ENCODE measurements around the gene NR1D2. TPM values are rescaled to one million over a fixed set of nuclear protein-coding genes. Genes with fewer than 3 reads are reported as not detected.

NR1D2 gene
- polyA plus RNA-seq, 2 of the 4 experiments (the other 2 are of a cell fraction) = 7.2 to 18.6 TPM

DNA sequence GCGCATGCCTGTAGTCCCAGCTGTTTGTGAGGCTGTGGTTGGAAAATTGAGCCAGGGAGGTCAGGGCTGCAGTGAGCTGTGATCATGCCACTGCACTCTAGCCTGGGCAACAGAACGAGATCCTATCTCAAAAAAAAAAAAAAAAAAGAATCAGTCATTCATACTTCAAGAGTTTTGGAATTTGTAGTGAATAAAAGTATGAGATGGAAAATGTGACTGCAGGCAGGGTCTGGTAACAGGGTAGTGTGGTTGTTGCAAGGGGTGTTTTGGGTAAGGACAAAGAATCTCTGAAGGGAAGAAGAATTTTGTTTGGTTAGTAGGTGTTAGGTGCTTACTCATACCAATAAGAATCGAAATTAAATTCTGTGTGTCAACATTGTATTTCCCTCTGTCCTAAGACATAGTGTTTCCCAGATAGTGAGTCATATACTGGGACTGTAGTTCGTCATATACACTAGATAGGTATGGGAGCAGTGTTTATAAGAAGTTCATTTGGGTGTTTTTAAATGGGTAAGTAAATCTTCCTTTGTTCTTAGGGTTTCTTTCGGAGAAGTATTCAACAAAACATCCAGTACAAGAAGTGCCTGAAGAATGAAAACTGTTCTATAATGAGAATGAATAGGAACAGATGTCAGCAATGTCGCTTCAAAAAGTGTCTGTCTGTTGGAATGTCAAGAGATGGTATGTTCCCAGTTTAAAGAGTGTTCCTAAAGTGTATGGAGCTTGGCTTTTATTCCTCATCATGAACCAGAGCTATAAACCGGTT, 14.2 kb downstream of the NR1D2 start (continued):
- TF ChIP-seq, protein P1, sequence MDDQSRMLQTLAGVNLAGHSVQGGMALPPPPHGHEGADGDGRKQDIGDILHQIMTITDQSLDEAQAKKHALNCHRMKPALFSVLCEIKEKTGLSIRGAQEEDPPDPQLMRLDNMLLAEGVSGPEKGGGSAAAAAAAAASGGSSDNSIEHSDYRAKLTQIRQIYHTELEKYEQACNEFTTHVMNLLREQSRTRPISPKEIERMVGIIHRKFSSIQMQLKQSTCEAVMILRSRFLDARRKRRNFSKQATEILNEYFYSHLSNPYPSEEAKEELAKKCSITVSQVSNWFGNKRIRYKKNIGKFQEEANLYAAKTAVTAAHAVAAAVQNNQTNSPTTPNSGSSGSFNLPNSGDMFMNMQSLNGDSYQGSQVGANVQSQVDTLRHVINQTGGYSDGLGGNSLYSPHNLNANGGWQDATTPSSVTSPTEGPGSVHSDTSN (IDR thresholded peaks at IDR 0.05) = no peak
- TF ChIP-seq HEYL (CRISPR knock-in tag; IDR thresholded peaks at IDR 0.05) (no peak), KDM1A (IDR thresholded peaks at IDR 0.05; ENCODE audit: low read depth) (no peak), EHMT2 (IDR thresholded peaks at IDR 0.05; ENCODE audit: low read depth) (no peak), EP300 (IDR thresholded peaks at IDR 0.05) (no peak; a peak in 1 of 5 replicates), NR3C1 (IDR thresholded peaks at IDR 0.05) (no peak), HDAC2 (IDR thresholded peaks at IDR 0.05) (no peak), MYC (IDR thresholded peaks at IDR 0.05; ENCODE audit: borderline replicate concordance, low read length) (no peak), POLR2AphosphoS2 (conservative IDR thresholded peaks at IDR 0.05; ENCODE audit: low read length) (no peak), MAFK (IDR thresholded peaks at IDR 0.05; ENCODE audit: partially characterized antibody) (no peak), HOXB13 (CRISPR knock-in tag; IDR thresholded peaks at IDR 0.05; ENCODE audit: low read depth) (no peak), TP53 (CRISPR knock-in tag; IDR thresholded peaks at IDR 0.05) (no peak)
- TF ChIP-seq, protein P2, sequence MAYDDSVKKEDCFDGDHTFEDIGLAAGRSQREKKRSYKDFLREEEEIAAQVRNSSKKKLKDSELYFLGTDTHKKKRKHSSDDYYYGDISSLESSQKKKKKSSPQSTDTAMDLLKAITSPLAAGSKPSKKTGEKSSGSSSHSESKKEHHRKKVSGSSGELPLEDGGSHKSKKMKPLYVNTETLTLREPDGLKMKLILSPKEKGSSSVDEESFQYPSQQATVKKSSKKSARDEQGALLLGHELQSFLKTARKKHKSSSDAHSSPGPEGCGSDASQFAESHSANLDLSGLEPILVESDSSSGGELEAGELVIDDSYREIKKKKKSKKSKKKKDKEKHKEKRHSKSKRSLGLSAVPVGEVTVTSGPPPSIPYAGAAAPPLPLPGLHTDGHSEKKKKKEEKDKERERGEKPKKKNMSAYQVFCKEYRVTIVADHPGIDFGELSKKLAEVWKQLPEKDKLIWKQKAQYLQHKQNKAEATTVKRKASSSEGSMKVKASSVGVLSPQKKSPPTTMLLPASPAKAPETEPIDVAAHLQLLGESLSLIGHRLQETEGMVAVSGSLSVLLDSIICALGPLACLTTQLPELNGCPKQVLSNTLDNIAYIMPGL (CRISPR knock-in tag; IDR thresholded peaks at IDR 0.05; ENCODE audit: borderline replicate concordance) = no peak

DNA sequence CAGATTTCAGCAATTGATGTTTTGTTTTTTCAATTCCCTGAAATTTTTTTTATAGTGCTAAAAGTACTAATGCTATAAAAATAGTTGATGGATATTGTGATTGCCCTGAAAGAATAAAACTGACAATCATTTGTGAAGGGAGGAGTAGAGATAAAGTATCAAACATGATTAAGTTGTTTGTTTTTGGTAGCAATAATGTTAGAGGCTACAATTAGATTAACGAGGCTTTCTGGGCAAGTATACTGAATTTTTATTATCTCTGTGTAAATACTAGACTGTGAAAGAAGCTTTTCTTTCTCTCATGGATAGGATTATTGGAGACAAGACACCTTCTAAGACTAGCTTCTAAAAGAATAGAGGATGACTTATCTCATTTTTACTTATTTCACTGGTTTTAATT, 15.6 kb downstream of the NR1D2 start:
- FAIRE-seq (no peak), DNase-seq (ENCODE audit: low read depth in 1 of 2, low spot score in 1 of 2) (no peak), ATAC-seq (no peak)
- POLR2A ChIA-PET = interaction anchor here (0.6 to 2.7 kb wide), 4 partner anchors 12 to 282 kb away, joined by 3 to 8 read pairs (median 5); partner anchors contain the start of genes NKIRAS1 and RPL15
- Histone ChIP-seq H3K9me3 (no peaks in the 10 kb centered on the region), H3K27ac (peak overlapping the region in 1 of 2 experiments; percentile 51; a peak in 1 of 6 replicates), H3K4me1 (peaks cover 46% of the 10 kb centered on the region), H3K4me2 (no peak overlapping the region), H3K4me3 (no peak overlapping the region)
- WGBS (ENCODE audit: missing lambda C conversion rate) = 89% methylated on average over 1 of the region's 1 CpG
- CTCF ChIA-PET = no interaction called here
- TF ChIP-seq EP300 (IDR thresholded peaks at IDR 0.05) = no peak
- TF ChIP-seq, protein P3, sequence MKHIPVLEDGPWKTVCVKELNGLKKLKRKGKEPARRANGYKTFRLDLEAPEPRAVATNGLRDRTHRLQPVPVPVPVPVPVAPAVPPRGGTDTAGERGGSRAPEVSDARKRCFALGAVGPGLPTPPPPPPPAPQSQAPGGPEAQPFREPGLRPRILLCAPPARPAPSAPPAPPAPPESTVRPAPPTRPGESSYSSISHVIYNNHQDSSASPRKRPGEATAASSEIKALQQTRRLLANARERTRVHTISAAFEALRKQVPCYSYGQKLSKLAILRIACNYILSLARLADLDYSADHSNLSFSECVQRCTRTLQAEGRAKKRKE (CRISPR knock-in tag; IDR thresholded peaks at IDR 0.05; ENCODE audit: low read depth) = no peak
- no peak for TF ChIP-seq RFX5 (IDR thresholded peaks at IDR 0.05)
- no peak for TF ChIP-seq SMC3 (IDR thresholded peaks at IDR 0.05)
- no peak for TF ChIP-seq EHF (CRISPR knock-in tag; IDR thresholded peaks at IDR 0.05)
- no peak for TF ChIP-seq ZFP36 (IDR thresholded peaks at IDR 0.05; ENCODE audit: borderline replicate concordance, partially characterized antibody)
- TF ChIP-seq RARB (CRISPR knock-in tag; IDR thresholded peaks at IDR 0.05) = no peak
- no peak for TF ChIP-seq POLR2A (IDR thresholded peaks at IDR 0.05; ENCODE audit: low read length)
- TF ChIP-seq ZC3H11A (IDR thresholded peaks at IDR 0.05) = no peak
- TF ChIP-seq TP53 (CRISPR knock-in tag; IDR thresholded peaks at IDR 0.05) = no peak
- TF ChIP-seq, protein P4, sequence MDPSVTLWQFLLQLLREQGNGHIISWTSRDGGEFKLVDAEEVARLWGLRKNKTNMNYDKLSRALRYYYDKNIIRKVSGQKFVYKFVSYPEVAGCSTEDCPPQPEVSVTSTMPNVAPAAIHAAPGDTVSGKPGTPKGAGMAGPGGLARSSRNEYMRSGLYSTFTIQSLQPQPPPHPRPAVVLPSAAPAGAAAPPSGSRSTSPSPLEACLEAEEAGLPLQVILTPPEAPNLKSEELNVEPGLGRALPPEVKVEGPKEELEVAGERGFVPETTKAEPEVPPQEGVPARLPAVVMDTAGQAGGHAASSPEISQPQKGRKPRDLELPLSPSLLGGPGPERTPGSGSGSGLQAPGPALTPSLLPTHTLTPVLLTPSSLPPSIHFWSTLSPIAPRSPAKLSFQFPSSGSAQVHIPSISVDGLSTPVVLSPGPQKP (IDR thresholded peaks at IDR 0.05; ENCODE audit: low read depth, low read length) = no peak
- TF ChIP-seq MAFK (IDR thresholded peaks at IDR 0.05; ENCODE audit: partially characterized antibody) = no peak
- TF ChIP-seq HEYL (CRISPR knock-in tag; IDR thresholded peaks at IDR 0.05) = no peak
- TF ChIP-seq NR3C1 (IDR thresholded peaks at IDR 0.05) = no peak
- TF ChIP-seq HDAC2 (IDR thresholded peaks at IDR 0.05) = no peak
- no peak for TF ChIP-seq CEBPB (IDR thresholded peaks at IDR 0.05)
- no peak for TF ChIP-seq CBX2 (IDR thresholded peaks at IDR 0.05; ENCODE audit: borderline replicate concordance, low read depth)
- TF ChIP-seq, protein P5, sequence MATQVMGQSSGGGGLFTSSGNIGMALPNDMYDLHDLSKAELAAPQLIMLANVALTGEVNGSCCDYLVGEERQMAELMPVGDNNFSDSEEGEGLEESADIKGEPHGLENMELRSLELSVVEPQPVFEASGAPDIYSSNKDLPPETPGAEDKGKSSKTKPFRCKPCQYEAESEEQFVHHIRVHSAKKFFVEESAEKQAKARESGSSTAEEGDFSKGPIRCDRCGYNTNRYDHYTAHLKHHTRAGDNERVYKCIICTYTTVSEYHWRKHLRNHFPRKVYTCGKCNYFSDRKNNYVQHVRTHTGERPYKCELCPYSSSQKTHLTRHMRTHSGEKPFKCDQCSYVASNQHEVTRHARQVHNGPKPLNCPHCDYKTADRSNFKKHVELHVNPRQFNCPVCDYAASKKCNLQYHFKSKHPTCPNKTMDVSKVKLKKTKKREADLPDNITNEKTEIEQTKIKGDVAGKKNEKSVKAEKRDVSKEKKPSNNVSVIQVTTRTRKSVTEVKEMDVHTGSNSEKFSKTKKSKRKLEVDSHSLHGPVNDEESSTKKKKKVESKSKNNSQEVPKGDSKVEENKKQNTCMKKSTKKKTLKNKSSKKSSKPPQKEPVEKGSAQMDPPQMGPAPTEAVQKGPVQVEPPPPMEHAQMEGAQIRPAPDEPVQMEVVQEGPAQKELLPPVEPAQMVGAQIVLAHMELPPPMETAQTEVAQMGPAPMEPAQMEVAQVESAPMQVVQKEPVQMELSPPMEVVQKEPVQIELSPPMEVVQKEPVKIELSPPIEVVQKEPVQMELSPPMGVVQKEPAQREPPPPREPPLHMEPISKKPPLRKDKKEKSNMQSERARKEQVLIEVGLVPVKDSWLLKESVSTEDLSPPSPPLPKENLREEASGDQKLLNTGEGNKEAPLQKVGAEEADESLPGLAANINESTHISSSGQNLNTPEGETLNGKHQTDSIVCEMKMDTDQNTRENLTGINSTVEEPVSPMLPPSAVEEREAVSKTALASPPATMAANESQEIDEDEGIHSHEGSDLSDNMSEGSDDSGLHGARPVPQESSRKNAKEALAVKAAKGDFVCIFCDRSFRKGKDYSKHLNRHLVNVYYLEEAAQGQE (IDR thresholded peaks at IDR 0.05) = no peak
- no peak for TF ChIP-seq HOXB13 (CRISPR knock-in tag; IDR thresholded peaks at IDR 0.05; ENCODE audit: low read depth)
- TF ChIP-seq, protein P6, sequence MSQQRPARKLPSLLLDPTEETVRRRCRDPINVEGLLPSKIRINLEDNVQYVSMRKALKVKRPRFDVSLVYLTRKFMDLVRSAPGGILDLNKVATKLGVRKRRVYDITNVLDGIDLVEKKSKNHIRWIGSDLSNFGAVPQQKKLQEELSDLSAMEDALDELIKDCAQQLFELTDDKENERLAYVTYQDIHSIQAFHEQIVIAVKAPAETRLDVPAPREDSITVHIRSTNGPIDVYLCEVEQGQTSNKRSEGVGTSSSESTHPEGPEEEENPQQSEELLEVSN (IDR thresholded peaks at IDR 0.05; ENCODE audit: borderline replicate concordance, low read depth) = no peak

All from A549 (cell line).